Mesenchymal stem cell (in vitro differentiated cells and primary cell): ENCODE measurements around the gene CLTB.

ENCODE experiments used
- DNase-seq: peaks from one replicate; pipeline ENCODE4 v3.0.0-alpha.2; 2013
- H2AFZ ChIP-seq: one replicate; pipeline ENCODE4 v1.6.1; 2013; ENCODE audit warnings: low read depth, mild to moderate bottlenecking, control low read depth, inconsistent platforms, low read length, moderate library complexity
- H2AK5ac ChIP-seq: 2 replicates; pipeline ENCODE4 v1.6.1; 2013; ENCODE audit warnings: low read length, moderate library complexity, mild to moderate bottlenecking, inconsistent platforms; ENCODE audit not compliant: severe bottlenecking
- H2BK120ac ChIP-seq: one replicate; pipeline ENCODE4 v1.6.1; 2013; ENCODE audit warnings: low read depth, mild to moderate bottlenecking, inconsistent platforms, low read length, moderate library complexity
- H2BK12ac ChIP-seq, 2 experiments: one replicate each; pipeline ENCODE4 v1.6.1; 2013; ENCODE audit warnings: inconsistent platforms in 2 of 2, low read length in 2 of 2, mild to moderate bottlenecking in 2 of 2, moderate library complexity in 2 of 2, control low read depth in 1 of 2
- H2BK15ac ChIP-seq: one replicate; pipeline ENCODE4 v1.6.1; 2013; ENCODE audit warnings: mild to moderate bottlenecking, low read depth, inconsistent platforms; ENCODE audit not compliant: poor library complexity, severe bottlenecking
- H2BK5ac ChIP-seq: 2 replicates; pipeline ENCODE4 v1.6.1; 2013; ENCODE audit warnings: low read depth, mild to moderate bottlenecking, low read length, control low read depth, inconsistent platforms; ENCODE audit not compliant: poor library complexity, severe bottlenecking
- H3K14ac ChIP-seq, 2 experiments: one replicate each; pipeline ENCODE4 v1.6.1; 2013; ENCODE audit warnings: inconsistent platforms in 2 of 2, low read length in 2 of 2, control low read depth in 1 of 2, mild to moderate bottlenecking in 1 of 2, moderate library complexity in 1 of 2
- H3K18ac ChIP-seq, 2 experiments: one replicate each; pipeline ENCODE4 v1.6.1; 2013; ENCODE audit warnings: inconsistent platforms in 2 of 2, low read length in 2 of 2, control low read depth in 1 of 2, low read depth in 1 of 2, mild to moderate bottlenecking in 1 of 2
- H3K23ac ChIP-seq, 2 experiments: one replicate each; pipeline ENCODE4 v1.6.1; 2013; ENCODE audit warnings: inconsistent platforms in 2 of 2, low read length in 2 of 2, mild to moderate bottlenecking in 2 of 2, moderate library complexity in 2 of 2, control low read depth in 1 of 2
- H3K27ac ChIP-seq: 2 replicates; pipeline ENCODE4 v1.5.1; 2013; ENCODE audit warnings: mild to moderate bottlenecking, moderate library complexity, low read length, control low read depth, inconsistent platforms; ENCODE audit not compliant: poor library complexity, severe bottlenecking
- H3K27me3 ChIP-seq, 2 experiments: 2 replicates each; pipeline versions ENCODE4 v1.6.1 to v1.7.0; 2013; ENCODE audit warnings: low read length in 2 of 2, mild to moderate bottlenecking in 2 of 2, moderate library complexity in 2 of 2, control low read depth in 1 of 2, inconsistent platforms in 1 of 2; ENCODE audit not compliant: control insufficient read depth in 1 of 2, insufficient read depth in 1 of 2
- H3K36me3 ChIP-seq, 2 experiments: 2 replicates each; pipeline versions ENCODE4 v1.6.1 to v1.7.0; 2013; ENCODE audit warnings: low read length in 2 of 2, control low read depth in 1 of 2, inconsistent platforms in 1 of 2, low read depth in 1 of 2, mild to moderate bottlenecking in 1 of 2; ENCODE audit not compliant: insufficient read depth in 2 of 2, control insufficient read depth in 1 of 2
- H3K4ac ChIP-seq, 2 experiments: one replicate each; pipeline ENCODE4 v1.6.1; 2013; ENCODE audit warnings: inconsistent platforms in 2 of 2, low read length in 2 of 2, mild to moderate bottlenecking in 2 of 2, moderate library complexity in 2 of 2, control low read depth in 1 of 2, low read depth in 1 of 2
- H3K4me1 ChIP-seq: 2 replicates; pipeline ENCODE4 v1.6.1; 2013; ENCODE audit warnings: low read depth, low read length, control low read depth; ENCODE audit not compliant: control insufficient read depth, insufficient read depth
- H3K4me2 ChIP-seq: 2 replicates; pipeline ENCODE4 v1.6.1; 2013; ENCODE audit warnings: low read length, mild to moderate bottlenecking, inconsistent platforms; ENCODE audit not compliant: poor library complexity, severe bottlenecking
- H3K4me3 ChIP-seq, 2 experiments: 2 replicates each; pipeline versions ENCODE4 v1.5.1 to v1.7.0; 2013; ENCODE audit warnings: low read length in 2 of 2, mild to moderate bottlenecking in 2 of 2, control low read depth in 1 of 2, low read depth in 1 of 2; ENCODE audit not compliant: insufficient read depth in 1 of 2
- H3K79me1 ChIP-seq: replicated peaks from 2 replicates; pipeline ENCODE4 v1.6.1; 2013; ENCODE audit warnings: mild to moderate bottlenecking, control low read depth, low read length, inconsistent platforms; ENCODE audit not compliant: poor library complexity, severe bottlenecking
- H3K9ac ChIP-seq: 2 replicates; pipeline ENCODE4 v1.7.0; 2013; ENCODE audit warnings: mild to moderate bottlenecking, low read length, moderate library complexity
- H3K9me3 ChIP-seq: 2 replicates; pipeline ENCODE4 v1.7.0; 2013; ENCODE audit warnings: mild to moderate bottlenecking, low read length; ENCODE audit not compliant: control insufficient read depth
- H4K8ac ChIP-seq: one replicate; pipeline ENCODE4 v1.6.1; 2013; ENCODE audit warnings: inconsistent platforms, mild to moderate bottlenecking, low read length, moderate library complexity
- H4K91ac ChIP-seq: one replicate; pipeline ENCODE4 v1.6.1; 2013; ENCODE audit warnings: mild to moderate bottlenecking, low read length, inconsistent platforms
- WGBS: methylation state at CpG from one replicate; pipeline ENCODE4 v1.1.7; 2013; ENCODE audit warnings: mixed read lengths; 5-methylcytosine and 5-hydroxymethylcytosine counted together

The CLTB gene

DNA sequence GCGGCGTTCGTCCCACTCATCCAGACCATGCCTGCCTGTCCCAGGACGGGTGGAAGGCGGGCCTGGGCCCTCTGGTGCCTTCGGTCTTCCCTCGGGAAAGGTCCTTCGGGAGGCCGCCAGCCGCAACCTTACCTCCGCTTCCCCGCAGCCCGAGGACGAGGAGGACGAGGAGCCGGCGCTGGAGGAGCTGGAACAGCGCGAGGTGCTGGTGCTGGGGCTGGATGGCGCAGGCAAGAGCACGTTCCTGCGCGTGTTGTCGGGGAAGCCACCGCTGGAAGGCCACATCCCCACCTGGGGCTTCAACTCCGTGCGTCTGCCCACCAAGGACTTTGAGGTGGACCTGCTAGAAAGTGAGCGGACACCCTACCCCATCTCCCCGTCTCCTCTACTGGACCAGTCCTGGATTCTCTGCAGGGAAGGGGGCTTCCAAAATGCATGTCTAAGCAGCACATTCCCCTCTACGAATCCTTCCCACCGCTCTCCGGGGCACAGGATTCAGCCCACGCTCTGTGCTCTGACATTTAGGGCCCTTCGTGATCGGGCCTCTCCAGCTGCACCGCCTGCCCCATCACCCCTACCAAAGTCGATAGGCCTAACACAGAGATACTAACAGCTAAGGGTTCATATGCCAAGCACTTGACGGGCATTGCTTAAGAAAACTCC is 50.0 kb downstream of the CLTB start:
- peak overlapping the region in 1 of 2 experiments; percentile 45 for H3K14ac ChIP-seq
- H3K27ac ChIP-seq, result no peak overlapping the region
- peak overlapping the region in 1 of 2 experiments; percentile 66 for H3K23ac ChIP-seq
- H3K18ac ChIP-seq, result peak overlapping the region; percentile 6 to 52
- H3K4ac ChIP-seq, result peak overlapping the region in 1 of 2 experiments; percentile 75
- peak overlapping the region; percentile 85 for H2AFZ ChIP-seq
- H3K9ac ChIP-seq, result peak overlapping the region; percentile 76
- peak overlapping the region; percentile 87 to 92 for H3K4me3 ChIP-seq
- H3K4me2 ChIP-seq, result peak overlapping the region; percentile 88
- 30% methylated on average over 38 of the region's 38 CpGs for WGBS
- peak; percentile 41 for DNase-seq
- peaks cover 32 to 33% of the 10 kb centered on the region in 2 experiments for H3K36me3 ChIP-seq
- H2BK12ac ChIP-seq, result peak overlapping the region in 1 of 2 experiments; percentile 15
- peak overlapping the region; percentile 14 for H4K8ac ChIP-seq
- H2BK15ac ChIP-seq, result peak overlapping the region; percentile 80
- H2BK5ac ChIP-seq, result no peak overlapping the region
- no peak overlapping the region for H4K91ac ChIP-seq
- H2AK5ac ChIP-seq, result no peak overlapping the region
- peaks cover 27% of the 10 kb centered on the region for H3K79me1 ChIP-seq
- H3K27me3 ChIP-seq, result no peaks in the 10 kb centered on the region
- no peak overlapping the region for H2BK120ac ChIP-seq
- H3K4me1 ChIP-seq, result peaks cover 19% of the 10 kb centered on the region
- H3K9me3 ChIP-seq, result no peaks in the 10 kb centered on the region

DNA sequence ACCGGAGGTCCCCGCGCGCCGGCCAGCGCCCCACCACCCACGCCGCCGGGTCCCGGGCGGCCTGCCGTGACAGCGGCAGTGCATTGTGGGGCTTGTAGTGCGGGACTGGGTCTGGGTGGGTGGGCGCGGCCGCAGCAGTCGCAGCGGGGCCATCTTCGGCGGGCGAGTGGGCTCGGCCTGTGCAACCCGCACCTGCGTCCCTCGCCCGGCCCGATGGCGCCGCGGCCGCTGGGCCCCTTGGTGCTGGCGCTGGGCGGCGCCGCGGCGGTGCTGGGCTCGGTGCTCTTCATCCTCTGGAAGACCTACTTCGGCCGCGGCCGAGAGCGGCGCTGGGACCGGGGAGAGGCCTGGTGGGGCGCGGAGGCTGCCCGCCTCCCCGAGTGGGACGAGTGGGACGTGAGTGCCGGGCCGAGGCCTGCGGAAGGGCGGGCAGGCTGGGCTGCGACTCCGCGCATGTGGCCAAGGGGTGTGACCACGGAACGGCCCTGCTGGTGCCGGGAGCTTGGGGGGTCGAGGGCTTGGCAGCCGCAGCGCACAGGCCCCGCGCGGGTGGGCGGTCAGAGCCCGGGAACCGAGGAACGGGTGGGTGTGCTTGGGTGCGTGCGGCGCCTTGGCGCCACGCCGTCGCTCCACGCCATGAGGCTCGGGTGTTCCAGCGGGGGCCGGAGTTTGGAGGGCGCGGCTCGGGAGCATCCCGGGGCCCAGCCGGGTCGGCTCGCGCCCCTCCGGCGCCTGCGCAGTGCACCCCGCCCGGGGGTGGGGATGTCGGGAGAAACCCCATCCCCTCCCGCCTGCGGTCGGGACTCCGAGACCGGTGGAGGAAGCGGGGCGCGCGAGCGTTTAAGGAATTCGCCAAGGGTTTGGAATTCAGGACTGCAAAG is 50.7 kb downstream of the CLTB start, which contains the start of gene ARL10:
Gene ARL10, plus strand, starts transcription at position 137 of the 881 bp plus-strand sequence. Its CDS starts 77 bp downstream, at position 214.
- H3K27ac ChIP-seq, result no peak within 1 kb of the TSS
- under 1% methylated on average over 75 of the region's 108 CpGs for WGBS

DNA sequence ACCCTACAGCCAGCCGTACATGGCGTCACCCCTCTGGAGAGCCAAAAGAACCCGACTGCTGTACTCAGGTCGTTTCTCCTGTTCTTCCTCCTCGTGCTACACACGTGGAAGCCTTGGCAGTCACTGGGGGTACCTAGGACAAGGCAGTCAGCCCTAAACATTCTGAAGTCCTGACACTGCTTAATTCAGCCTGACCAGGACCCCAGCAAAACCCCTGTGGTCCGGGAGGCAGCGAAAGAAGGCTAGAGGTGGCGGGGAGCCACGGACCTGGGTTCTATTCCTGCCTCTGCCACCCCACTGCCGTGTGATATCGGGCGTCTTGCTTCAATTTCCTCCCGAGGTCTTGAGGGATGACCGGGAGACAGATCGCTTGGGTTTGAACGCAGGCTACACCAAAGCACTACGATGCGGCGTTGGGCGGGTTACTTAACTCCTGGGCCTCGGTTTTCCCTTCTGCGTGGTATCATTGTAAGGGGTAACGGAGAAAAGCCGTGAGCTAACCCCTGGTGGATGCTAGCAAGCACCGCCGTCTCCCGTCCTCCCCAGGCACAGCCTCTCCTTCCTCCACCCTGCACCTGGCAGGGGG is 51.5 kb downstream of the CLTB start:
- peaks cover 19% of the 10 kb centered on the region for H3K4me1 ChIP-seq
- H3K23ac ChIP-seq, result no peak overlapping the region
- no peak overlapping the region for H2AK5ac ChIP-seq
- H2BK5ac ChIP-seq, result no peak overlapping the region
- peak overlapping the region; percentile 15 for H2AFZ ChIP-seq
- peak overlapping the region; percentile 88 for H3K4me2 ChIP-seq
- peak overlapping the region; percentile 76 for H3K9ac ChIP-seq
- H4K8ac ChIP-seq, result peak overlapping the region; percentile 12
- 65% methylated on average over 14 of the region's 28 CpGs for WGBS
- no peak overlapping the region for H2BK15ac ChIP-seq
- peak overlapping the region; percentile 87 to 92 for H3K4me3 ChIP-seq
- H3K4ac ChIP-seq, result peak overlapping the region in 1 of 2 experiments; percentile 40
- H3K27me3 ChIP-seq, result no peaks in the 10 kb centered on the region
- no peak overlapping the region for H2BK12ac ChIP-seq
- H3K9me3 ChIP-seq, result no peaks in the 10 kb centered on the region
- H3K79me1 ChIP-seq, result peaks cover 24% of the 10 kb centered on the region
- peaks cover 19 to 23% of the 10 kb centered on the region in 2 experiments for H3K36me3 ChIP-seq
- DNase-seq, result peak; percentile 15
- H3K27ac ChIP-seq, result no peak overlapping the region
- H2BK120ac ChIP-seq, result no peak overlapping the region
- no peak overlapping the region for H3K14ac ChIP-seq
- H3K18ac ChIP-seq, result no peak overlapping the region
- no peak overlapping the region for H4K91ac ChIP-seq

More for the DNA sequence above, 50.7 kb downstream of the CLTB start, which contains the start of gene ARL10:
- peak within 1 kb of the TSS; percentile 88 for H3K4me2 ChIP-seq
- H3K9me3 ChIP-seq, result no peaks in the 10 kb centered on the region
- H2BK12ac ChIP-seq, result peak within 1 kb of the TSS in 1 of 2 experiments; percentile 64
- DNase-seq, result peak; percentile 33
- peak within 1 kb of the TSS in 1 of 2 experiments; percentile 84 for H3K23ac ChIP-seq
- H4K8ac ChIP-seq, result peak within 1 kb of the TSS; percentile 66
- H3K14ac ChIP-seq, result peak within 1 kb of the TSS in 1 of 2 experiments; percentile 98
- peak within 1 kb of the TSS; percentile 24 to 92 for H3K4ac ChIP-seq
- H3K27me3 ChIP-seq, result no peaks in the 10 kb centered on the region
- H3K79me1 ChIP-seq, result peaks cover 27% of the 10 kb centered on the region
- H4K91ac ChIP-seq, result peak within 1 kb of the TSS; percentile 70
- peak within 1 kb of the TSS; percentile 85 for H2AFZ ChIP-seq
- peaks cover 19% of the 10 kb centered on the region for H3K4me1 ChIP-seq
- H2BK5ac ChIP-seq, result no peak within 1 kb of the TSS
- no peak within 1 kb of the TSS for H2AK5ac ChIP-seq
- H3K4me3 ChIP-seq, result peak within 1 kb of the TSS; percentile 87 to 92
- peaks cover 26 to 28% of the 10 kb centered on the region in 2 experiments for H3K36me3 ChIP-seq
- peak within 1 kb of the TSS; percentile 80 for H2BK15ac ChIP-seq
- peak within 1 kb of the TSS; percentile 69 to 99 for H3K18ac ChIP-seq
- peak within 1 kb of the TSS; percentile 76 for H3K9ac ChIP-seq
- H2BK120ac ChIP-seq, result peak within 1 kb of the TSS; percentile 80
